Inflammatory macrophage treated with lipopolysaccharide for 1 hour (primary cell): ENCODE results near the gene TIPIN.
"Not testable (repeated sequence)": the region's sequence is repeated elsewhere in the genome, so short reads cannot be mapped to it uniquely, and the experiment has no call there.

Experiments used
- DNase-seq, 2 donors: peaks; one replicate each; pipeline ENCODE4 v3.0.0-alpha.2; 2020 to 2022

TIPIN gene

GRCh38 chr15:66381376-66381775 is 24.9 kb upstream of the TIPIN start:
- DNase-seq, result peak; percentile 60 to 87

- DNase-seq, result no peak
These were observed 22.4 kb upstream of the TIPIN start for GRCh38 chr15:66378814-66379430.

GRCh38 chr15:66374179-66374578 is 17.7 kb upstream of the TIPIN start:
- DNase-seq, result no peak

GRCh38 chr15:66369773-66370651 is 13.5 kb upstream of the TIPIN start:
- DNase-seq, result peak; percentile 73 to 81

- DNase-seq, result no peak
These were observed 8.6 kb upstream of the TIPIN start for GRCh38 chr15:66364944-66365528.

- DNase-seq, result no peak
These were observed 6.3 kb upstream of the TIPIN start for GRCh38 chr15:66362776-66363175.

- DNase-seq, result peak; percentile 16 to 29
These were observed 5.4 kb upstream of the TIPIN start for GRCh38 chr15:66361745-66362460.

- no peak for DNase-seq
These were observed 3.3 kb upstream of the TIPIN start for GRCh38 chr15:66359740-66360139.

GRCh38 chr15:66356077-66356358 is 467 bp downstream of the TIPIN start:
- DNase-seq, result no peak

- DNase-seq, result not testable (repeated sequence)
These were observed 8.0 kb downstream of the TIPIN start for GRCh38 chr15:66348530-66348929.

- no peak for DNase-seq
These were observed 27.7 kb downstream of the TIPIN start for GRCh38 chr15:66328771-66329170.

- no peak for DNase-seq
These were observed 28.7 kb downstream of the TIPIN start for GRCh38 chr15:66327736-66328135.

GRCh38 chr15:66326051-66326450 is 30.4 kb downstream of the TIPIN start:
- no peak for DNase-seq

GRCh38 chr15:66323312-66323928 is 33.1 kb downstream of the TIPIN start:
- no peak for DNase-seq

GRCh38 chr15:66312144-66312543 is 44.3 kb downstream of the TIPIN start:
- no peak for DNase-seq

GRCh38 chr15:66310786-66311185 is 45.7 kb downstream of the TIPIN start:
- no peak for DNase-seq

- DNase-seq, result no peak
These were observed 46.7 kb downstream of the TIPIN start for GRCh38 chr15:66309828-66310227.

GRCh38 chr15:66308531-66308930 is 48.0 kb downstream of the TIPIN start:
- DNase-seq, result no peak

GRCh38 chr15:66306381-66306780 is 50.1 kb downstream of the TIPIN start:
- DNase-seq, result no peak

- DNase-seq, result not testable (repeated sequence)
These were observed 52.1 kb downstream of the TIPIN start for GRCh38 chr15:66304425-66304824.

GRCh38 chr15:66302489-66303278 is 53.8 kb downstream of the TIPIN start:
- no peak for DNase-seq

GRCh38 chr15:66298803-66299251 is 57.7 kb downstream of the TIPIN start:
- no peak for DNase-seq
